Kidney epithelial cell (primary cell): ENCODE results near the gene NXPH4. TPM values are rescaled to one million over a fixed set of nuclear protein-coding genes. Genes with fewer than 3 reads are reported as not detected.

ENCODE experiments used
- DNase-seq: peaks from one replicate; pipeline ENCODE4 v3.0.0-alpha.2; 2010; ENCODE audit warnings: low read depth
- H3K27me3 ChIP-seq: 2 replicates; pipeline ENCODE4 v1.6.0; 2011; ENCODE audit warnings: low read length; ENCODE audit not compliant: control insufficient read depth, insufficient read depth
- H3K36me3 ChIP-seq: 2 replicates; pipeline ENCODE4 v1.5.1; 2011; ENCODE audit warnings: low read length; ENCODE audit not compliant: control insufficient read depth, insufficient read depth
- H3K4me3 ChIP-seq: 2 replicates; pipeline ENCODE4 v1.5.1; 2011; ENCODE audit warnings: low read depth, mild to moderate bottlenecking, control low read depth, low read length
- total RNA-seq: library from RNA; depleted of rRNA; stranded (reverse); fragments of >200 nt; gene quantifications from 2 replicates; pipeline ENCODE4 v1.2.3, GENCODE V29; 2015
- TF ChIP-seq, protein P1 (sequence below): IDR thresholded peaks from 2 replicates; pipeline ENCODE4 v1.5.1; 2011; ENCODE audit warnings: mild to moderate bottlenecking, moderate library complexity, low read length, control low read depth, inconsistent platforms; ENCODE audit not compliant: insufficient read depth, poor library complexity, severe bottlenecking

The NXPH4 gene
- total RNA-seq, 1 donor from 2014 or later = 5.9 TPM

DNA sequence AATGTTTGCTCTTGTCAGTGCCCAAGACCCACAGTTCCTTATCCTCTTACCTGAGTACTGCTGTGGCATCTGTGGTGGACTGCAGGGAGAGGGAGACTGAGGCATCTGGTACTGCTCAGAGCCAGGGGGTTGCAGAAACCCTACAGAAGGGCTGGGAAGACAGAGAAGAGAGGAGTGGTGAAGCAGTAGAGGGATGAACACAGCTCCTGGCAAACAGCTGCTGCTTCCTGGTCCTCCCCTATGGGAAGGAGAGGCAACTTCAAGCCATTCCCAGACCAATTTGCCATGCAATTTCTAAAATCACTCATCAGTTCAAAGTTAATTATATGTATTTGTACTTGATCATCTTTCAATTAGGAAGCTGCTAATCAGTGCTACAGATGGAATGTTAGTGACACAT is 50.1 kb downstream of the NXPH4 start:
- Histone ChIP-seq H3K4me3 (no peak overlapping the region), H3K36me3 (peaks cover 1% of the 10 kb centered on the region), H3K27me3 (no peaks in the 10 kb centered on the region)
- TF ChIP-seq, protein P1, sequence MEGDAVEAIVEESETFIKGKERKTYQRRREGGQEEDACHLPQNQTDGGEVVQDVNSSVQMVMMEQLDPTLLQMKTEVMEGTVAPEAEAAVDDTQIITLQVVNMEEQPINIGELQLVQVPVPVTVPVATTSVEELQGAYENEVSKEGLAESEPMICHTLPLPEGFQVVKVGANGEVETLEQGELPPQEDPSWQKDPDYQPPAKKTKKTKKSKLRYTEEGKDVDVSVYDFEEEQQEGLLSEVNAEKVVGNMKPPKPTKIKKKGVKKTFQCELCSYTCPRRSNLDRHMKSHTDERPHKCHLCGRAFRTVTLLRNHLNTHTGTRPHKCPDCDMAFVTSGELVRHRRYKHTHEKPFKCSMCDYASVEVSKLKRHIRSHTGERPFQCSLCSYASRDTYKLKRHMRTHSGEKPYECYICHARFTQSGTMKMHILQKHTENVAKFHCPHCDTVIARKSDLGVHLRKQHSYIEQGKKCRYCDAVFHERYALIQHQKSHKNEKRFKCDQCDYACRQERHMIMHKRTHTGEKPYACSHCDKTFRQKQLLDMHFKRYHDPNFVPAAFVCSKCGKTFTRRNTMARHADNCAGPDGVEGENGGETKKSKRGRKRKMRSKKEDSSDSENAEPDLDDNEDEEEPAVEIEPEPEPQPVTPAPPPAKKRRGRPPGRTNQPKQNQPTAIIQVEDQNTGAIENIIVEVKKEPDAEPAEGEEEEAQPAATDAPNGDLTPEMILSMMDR = no peak
- DNase-seq = no peak

DNA sequence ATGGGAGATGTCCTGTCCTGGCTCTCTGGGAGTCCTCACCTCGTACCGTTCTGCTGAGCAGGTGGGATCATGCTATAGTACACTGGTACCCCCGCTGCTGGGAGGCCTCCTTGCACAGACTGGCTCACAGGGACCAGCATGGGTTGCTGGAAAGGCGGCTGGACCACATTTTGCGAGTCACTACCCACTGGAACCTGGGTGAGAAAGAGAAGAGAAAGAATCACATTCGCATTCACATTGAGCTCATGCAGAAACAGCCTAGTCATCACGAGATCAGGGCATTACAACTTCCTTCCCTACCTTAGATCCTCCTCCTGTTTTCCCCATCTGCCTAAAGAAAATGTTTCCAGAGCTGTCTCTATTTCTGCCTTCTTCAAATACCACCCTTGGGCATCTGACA is 51.7 kb downstream of the NXPH4 start:
- TF ChIP-seq, protein P1 = no peak
- Histone ChIP-seq H3K27me3 (no peaks in the 10 kb centered on the region), H3K4me3 (no peak overlapping the region), H3K36me3 (peaks cover 1% of the 10 kb centered on the region)
- no peak for DNase-seq

DNA sequence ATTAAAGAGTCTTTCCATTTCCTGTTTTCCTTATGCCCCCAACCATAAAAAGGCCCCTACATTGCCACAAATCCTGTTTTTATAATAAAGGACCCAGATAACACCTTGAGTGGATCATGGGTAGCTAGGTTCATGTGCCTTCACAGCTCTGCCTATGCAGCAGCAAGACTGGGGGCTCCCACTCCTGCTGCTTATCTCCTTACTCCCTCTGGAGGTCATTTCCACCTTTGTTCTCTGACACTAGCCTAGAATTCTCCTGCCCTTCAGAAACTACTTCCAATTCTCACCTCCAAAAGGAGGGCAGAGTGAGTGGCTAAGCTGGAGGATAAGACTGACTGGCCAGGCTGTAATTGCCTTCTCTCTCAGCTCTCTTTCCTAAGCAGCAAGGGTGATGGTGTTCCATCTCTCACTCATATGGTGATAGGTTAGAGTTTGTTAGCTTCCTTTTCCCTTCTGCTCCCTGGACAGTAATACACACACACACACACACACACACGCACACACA is 54.4 kb downstream of the NXPH4 start:
- Histone ChIP-seq H3K4me3 (no peak overlapping the region), H3K27me3 (no peaks in the 10 kb centered on the region), H3K36me3 (peaks cover 1% of the 10 kb centered on the region)
- TF ChIP-seq, protein P1 = no peak
- no peak for DNase-seq

DNA sequence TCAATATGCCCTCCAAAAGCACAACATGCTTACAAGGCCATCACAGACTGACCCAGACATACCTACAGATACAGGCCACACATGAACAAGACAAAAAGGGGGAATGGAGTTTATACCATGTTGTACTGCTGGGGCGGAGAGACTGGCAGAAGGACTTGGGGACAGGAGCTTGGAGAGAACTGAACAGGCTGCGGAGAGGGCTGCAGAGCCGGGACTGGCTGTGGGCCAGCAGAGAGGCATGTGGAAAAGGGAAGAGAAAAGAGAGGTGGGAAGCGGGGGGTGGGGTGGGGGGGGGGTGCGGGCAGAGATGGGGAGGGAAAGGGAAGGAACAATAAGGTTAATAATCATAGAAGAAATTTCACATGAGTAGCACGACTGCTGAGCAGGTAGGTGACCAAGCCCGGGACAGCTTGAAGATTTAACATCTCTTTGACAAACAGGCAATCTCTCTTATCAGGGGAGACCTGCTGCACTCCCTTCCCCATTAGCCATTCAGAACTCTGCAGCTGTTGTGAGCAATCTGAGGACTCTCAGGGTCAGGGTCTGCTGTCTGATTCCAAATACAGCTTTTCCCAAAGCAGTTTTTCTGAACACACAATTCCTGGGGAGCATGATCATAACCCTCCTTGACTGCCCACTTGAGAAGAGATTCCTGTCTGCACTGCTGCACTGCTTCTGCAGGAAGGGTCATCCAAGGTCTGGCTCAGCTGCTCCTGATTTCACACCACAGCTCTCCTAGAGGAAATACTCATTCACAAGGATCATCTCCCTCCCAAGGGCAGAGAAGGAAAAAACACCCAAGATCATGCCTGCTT is 56.0 kb downstream of the NXPH4 start:
- Histone ChIP-seq H3K27me3 (no peaks in the 10 kb centered on the region), H3K4me3 (no peak overlapping the region), H3K36me3 (peaks cover 1% of the 10 kb centered on the region)
- no peak for DNase-seq
- TF ChIP-seq, protein P1 = no peak

DNA sequence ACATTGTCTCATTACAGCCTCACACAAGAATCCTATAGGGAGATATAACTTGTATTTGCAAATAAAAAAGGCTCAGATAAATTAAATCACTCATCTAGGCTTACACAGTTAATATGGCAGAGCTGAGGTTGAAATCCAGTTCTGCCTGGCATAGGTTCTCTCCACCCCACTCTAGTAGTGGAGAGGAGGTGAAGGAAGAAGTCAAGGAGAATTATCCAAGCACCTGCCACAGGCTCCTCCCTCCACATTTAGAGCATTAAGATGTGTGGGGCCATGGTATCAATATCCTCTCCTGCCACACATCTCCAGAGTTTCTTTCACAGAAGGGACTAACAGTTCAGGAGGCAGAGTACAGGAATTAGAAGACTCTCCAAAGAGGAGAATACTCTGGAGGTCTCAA is 56.9 kb downstream of the NXPH4 start:
- TF ChIP-seq, protein P1 = no peak

More for the DNA sequence above, 56.9 kb downstream of the NXPH4 start:
- Histone ChIP-seq H3K27me3 (no peaks in the 10 kb centered on the region), H3K4me3 (no peak overlapping the region), H3K36me3 (peaks cover 1% of the 10 kb centered on the region)
- DNase-seq = no peak

Other genes starting within 250 kb of the NXPH4 start
- gene ZBTB39, start 210.2 kb upstream of the NXPH4 start, total RNA-seq = 8.5 and 10.0 TPM in 2 replicates
- not detected in 2 replicates for gene TAC3, start 200.3 kb upstream of the NXPH4 start, total RNA-seq
- gene MYO1A, start 166.7 kb upstream of the NXPH4 start, total RNA-seq = not detected in 2 replicates
- 6.1 and 7.9 TPM in 2 replicates for gene NEMP1, start 138.0 kb upstream of the NXPH4 start, total RNA-seq
- gene NAB2, start 127.7 kb upstream of the NXPH4 start, total RNA-seq = 28.6 and 32.0 TPM in 2 replicates
- 66.4 and 67.8 TPM in 2 replicates for gene STAT6, start 105.4 kb upstream of the NXPH4 start, total RNA-seq
- 40.2 and 53.6 TPM in 2 replicates for gene LRP1, start 88.3 kb upstream of the NXPH4 start, total RNA-seq
- gene LRP1-AS, start 69.2 kb upstream of the NXPH4 start, total RNA-seq = not detected in 2 replicates
- gene SHMT2, start 12.9 kb downstream of the NXPH4 start, total RNA-seq = 490 and 536 TPM in 2 replicates
- gene STAC3, start 34.4 kb downstream of the NXPH4 start, total RNA-seq = 0.71 TPM in 1 of 2 replicates, not detected in the other
- 17.9 and 18.5 TPM in 2 replicates for gene R3HDM2, start 214.2 kb downstream of the NXPH4 start, total RNA-seq
- gene INHBC, start 218.0 kb downstream of the NXPH4 start, total RNA-seq = not detected in 2 replicates
- gene INHBE, start 238.5 kb downstream of the NXPH4 start, total RNA-seq = 4.4 and 8.7 TPM in 2 replicates
- gene GLI1, start 243.0 kb downstream of the NXPH4 start, total RNA-seq = 1.6 TPM in 2 replicates